ENCODE data around the gene MOB3B.
"Not testable (repeated sequence)": the region's sequence is repeated elsewhere in the genome, so short reads cannot be mapped to it uniquely, and the experiment has no call there.

The MOB3B gene

GRCh38 chr9:27503623-27504022 lies 26.0 kb downstream of the MOB3B start:
- POLR2A ChIA-PET, result no interaction called here
- no peak overlapping the region for H3K4me3 ChIP-seq (ENCODE audit: low read depth, low read length)
- CTCF ChIA-PET, result interaction anchor here (1.4 kb wide), 1 partner anchor 170 kb away, joined by 6 read pairs; no protein-coding TSS in a partner anchor
- no peak overlapping the region for H3K27ac ChIP-seq (ENCODE audit: extremely low read depth, low read depth, low read length)
- H3K4me1 ChIP-seq (ENCODE audit: control insufficient read depth, insufficient read depth, low read length), result peaks cover 8% of the 10 kb centered on the region
- H3K9me3 ChIP-seq (ENCODE audit: control insufficient read depth, insufficient read depth, low read depth, low read length), result no peaks in the 10 kb centered on the region
- no peaks in the 10 kb centered on the region for H3K36me3 ChIP-seq (ENCODE audit: control insufficient read depth in 2 of 2, insufficient read depth in 1 of 2, low read length in 2 of 2)
- TF ChIP-seq WT1 (tag by site-specific recombination; IDR thresholded peaks at IDR 0.05), result no peak
- no peak for TF ChIP-seq ZFP69B (tag by site-specific recombination; IDR thresholded peaks at IDR 0.05)
- TF ChIP-seq YY1 (tag by site-specific recombination; IDR thresholded peaks at IDR 0.05), result no peak
- TF ChIP-seq ZBTB26 (tag by site-specific recombination; optimal IDR thresholded peaks at IDR 0.05), result no peak
- no peak for TF ChIP-seq ZNF350 (tag by site-specific recombination; IDR thresholded peaks at IDR 0.05)
- no peak for TF ChIP-seq GLI2 (tag by site-specific recombination; IDR thresholded peaks at IDR 0.05; ENCODE audit: borderline replicate concordance, low read depth)
- no peak for TF ChIP-seq ZNF366 (tag by site-specific recombination; conservative IDR thresholded peaks at IDR 0.05)
- no peak for TF ChIP-seq ZNF558 (tag by site-specific recombination; IDR thresholded peaks at IDR 0.05)
- TF ChIP-seq TCF7L2 (IDR thresholded peaks at IDR 0.05; ENCODE audit: borderline replicate concordance, low read depth, low read length), result no peak
- TF ChIP-seq ZNF521 (tag by site-specific recombination; IDR thresholded peaks at IDR 0.05), result no peak

- POLR2A ChIA-PET; H3K4me3 ChIP-seq (ENCODE audit: low read depth, low read length); H3K36me3 ChIP-seq (ENCODE audit: control insufficient read depth in 2 of 2, insufficient read depth in 1 of 2, low read length in 2 of 2); H3K27ac ChIP-seq (ENCODE audit: extremely low read depth, low read depth, low read length); H3K9me3 ChIP-seq (ENCODE audit: control insufficient read depth, insufficient read depth, low read depth, low read length); CTCF ChIA-PET: not testable (repeated sequence)
- peaks cover 11% of the 10 kb centered on the region for H3K4me1 ChIP-seq (ENCODE audit: control insufficient read depth, insufficient read depth, low read length)
Measured at GRCh38 chr9:27500902-27501301, 28.7 kb downstream of the MOB3B start.

- H3K4me1 ChIP-seq (ENCODE audit: control insufficient read depth, insufficient read depth, low read length), result peaks cover 11% of the 10 kb centered on the region
- no peaks in the 10 kb centered on the region for H3K36me3 ChIP-seq (ENCODE audit: control insufficient read depth in 2 of 2, insufficient read depth in 1 of 2, low read length in 2 of 2)
- H3K4me3 ChIP-seq (ENCODE audit: low read depth, low read length), result no peak overlapping the region
- CTCF ChIA-PET, result interaction anchor here (0.6 kb wide), 1 partner anchor 221 kb away, joined by 3 read pairs; no protein-coding TSS in a partner anchor
- H3K9me3 ChIP-seq (ENCODE audit: control insufficient read depth, insufficient read depth, low read depth, low read length), result no peaks in the 10 kb centered on the region
- TF ChIP-seq ZNF558 (tag by site-specific recombination; IDR thresholded peaks at IDR 0.05), result no peak
- no peak for TF ChIP-seq GLI4 (tag by site-specific recombination; IDR thresholded peaks at IDR 0.05)
- TF ChIP-seq ZNF660 (tag by site-specific recombination; IDR thresholded peaks at IDR 0.05), result no peak
- TF ChIP-seq ZNF394 (tag by site-specific recombination; IDR thresholded peaks at IDR 0.05; ENCODE audit: borderline replicate concordance), result no peak
- TF ChIP-seq SP7 (tag by site-specific recombination; IDR thresholded peaks at IDR 0.05), result 0 out of 2 replicates have a peak, but pooled peaks have one; percentile 10
- peak; percentile 60 for TF ChIP-seq PRDM6 (tag by site-specific recombination; IDR thresholded peaks at IDR 0.05)
- TF ChIP-seq ZBTB17 (tag by site-specific recombination; IDR thresholded peaks at IDR 0.05), result no peak
- TF ChIP-seq ZNF747 (tag by site-specific recombination; IDR thresholded peaks at IDR 0.05), result no peak
- TF ChIP-seq ZNF658 (tag by site-specific recombination; IDR thresholded peaks at IDR 0.05), result no peak
- TF ChIP-seq ZEB2 (tag by site-specific recombination; IDR thresholded peaks at IDR 0.05), result no peak
- peak; percentile 64 for TF ChIP-seq PRDM1 (tag by site-specific recombination; IDR thresholded peaks at IDR 0.05)
- POLR2A ChIA-PET, result no interaction called here
- no peak overlapping the region for H3K27ac ChIP-seq (ENCODE audit: extremely low read depth, low read depth, low read length)
Measured at GRCh38 chr9:27499451-27499850, 30.2 kb downstream of the MOB3B start.

All from HEK293 (cell line).